ENCODE measurements around the gene PMEPA1.

The PMEPA1 gene

GRCh38 chr20:57735831-57736737 lies 26.3 kb upstream of the PMEPA1 start:
- no peak for DNase-seq

- DNase-seq: no peak
Measured at GRCh38 chr20:57734754-57735153, 24.9 kb upstream of the PMEPA1 start.

- DNase-seq: no peak
Measured at GRCh38 chr20:57732226-57732625, 22.4 kb upstream of the PMEPA1 start.

- DNase-seq: no peak
Measured at GRCh38 chr20:57728762-57729161, 18.9 kb upstream of the PMEPA1 start.

GRCh38 chr20:57727863-57728262 lies 18.0 kb upstream of the PMEPA1 start:
- DNase-seq: no peak

GRCh38 chr20:57725636-57726035 lies 15.8 kb upstream of the PMEPA1 start:
- no peak for DNase-seq

- no peak for DNase-seq
Measured at GRCh38 chr20:57724610-57725405, 15.0 kb upstream of the PMEPA1 start.

GRCh38 chr20:57723816-57724215 lies 14.0 kb upstream of the PMEPA1 start:
- DNase-seq: no peak

- DNase-seq: no peak
Measured at GRCh38 chr20:57719951-57720350, 10.1 kb upstream of the PMEPA1 start.

GRCh38 chr20:57718490-57719009 lies 8.7 kb upstream of the PMEPA1 start:
- peak; percentile 91 for DNase-seq

- DNase-seq: no peak
Measured at GRCh38 chr20:57717797-57718196, 8.0 kb upstream of the PMEPA1 start.

GRCh38 chr20:57716901-57717300 lies 7.1 kb upstream of the PMEPA1 start:
- DNase-seq: no peak

GRCh38 chr20:57716202-57716601 lies 6.4 kb upstream of the PMEPA1 start:
- DNase-seq: no peak

GRCh38 chr20:57715268-57715904 lies 5.6 kb upstream of the PMEPA1 start:
- DNase-seq: no peak

- no peak for DNase-seq
Measured at GRCh38 chr20:57714409-57715267, 4.8 kb upstream of the PMEPA1 start.

- no peak for DNase-seq
Measured at GRCh38 chr20:57713951-57714350, 4.1 kb upstream of the PMEPA1 start.

GRCh38 chr20:57713505-57713903 lies 3.7 kb upstream of the PMEPA1 start:
- DNase-seq: no peak

GRCh38 chr20:57712851-57713504 lies 3.2 kb upstream of the PMEPA1 start:
- no peak for DNase-seq

GRCh38 chr20:57712341-57712740 lies 2.5 kb upstream of the PMEPA1 start:
- DNase-seq: no peak

- no peak for DNase-seq
Measured at GRCh38 chr20:57711826-57712225, 2.0 kb upstream of the PMEPA1 start.

- no peak for DNase-seq
Measured at GRCh38 chr20:57711311-57711712, 1.5 kb upstream of the PMEPA1 start.

GRCh38 chr20:57710841-57711240 lies 1.0 kb upstream of the PMEPA1 start:
- DNase-seq: no peak

Data from activated CD4-positive, alpha-beta T cell treated with anti-CD3 and anti-CD28 coated beads, Interleukin-2, Interleukin-6, amounts not matched to agents 100 ng/mL and 50 ng/mL, durations not matched to agents 16 hours and 8 hours (primary cell).